Neural progenitor cell (in vitro differentiated cells): Measurements from ENCODE around the gene RPAP3. TPM values are rescaled to one million over a fixed set of nuclear protein-coding genes. Genes with fewer than 3 reads are reported as not detected.

Experiments
- DNase-seq: peaks from one replicate; pipeline ENCODE4 v3.0.0-alpha.2; 2016; ENCODE audit warnings: low spot score
- H2AFZ ChIP-seq: fragments of 200-600 bp; sonication (generic); replicated peaks from 2 replicates; pipeline ENCODE4 v1.6.1; 2016; ENCODE audit warnings: antibody characterized with exemption
- H3F3A ChIP-seq: fragments of 200-600 bp; sonication (generic); 2 replicates; pipeline ENCODE4 v1.6.1; 2016; ENCODE audit warnings: antibody characterized with exemption, low read depth
- H3K27ac ChIP-seq: fragments of 200-600 bp; sonication (generic); 2 replicates; pipeline ENCODE4 v1.5.1; 2016; ENCODE audit warnings: mild to moderate bottlenecking
- H3K27me3 ChIP-seq: fragments of 200-600 bp; sonication (generic); 2 replicates; pipeline ENCODE4 v1.6.1; 2016; ENCODE audit warnings: mild to moderate bottlenecking, moderate library complexity
- H3K36me3 ChIP-seq: fragments of 200-600 bp; sonication (generic); 2 replicates; pipeline ENCODE4 v1.5.1; 2016
- H3K4me1 ChIP-seq: fragments of 200-600 bp; sonication (generic); 2 replicates; pipeline ENCODE4 v1.6.1; 2016; ENCODE audit warnings: mixed run types
- H3K4me2 ChIP-seq: fragments of 200-600 bp; sonication (generic); 2 replicates; pipeline ENCODE4 v1.6.1; 2016
- H3K4me3 ChIP-seq: fragments of 200-600 bp; sonication (generic); 2 replicates; pipeline ENCODE4 v1.5.1; 2016
- H3K79me2 ChIP-seq: fragments of 200-600 bp; sonication (generic); 2 replicates; pipeline ENCODE4 v1.6.1; 2016; ENCODE audit warnings: low read depth
- H3K9ac ChIP-seq: fragments of 200-600 bp; sonication (generic); 2 replicates; pipeline ENCODE4 v1.6.1; 2016
- H3K9me3 ChIP-seq: fragments of 200-600 bp; sonication (generic); 2 replicates; pipeline ENCODE4 v1.5.1; 2016; ENCODE audit warnings: low read depth
- H4K20me1 ChIP-seq: fragments of 200-600 bp; sonication (generic); 2 replicates; pipeline ENCODE4 v1.6.1; 2016; ENCODE audit warnings: low read depth
- H3K27ac Mint-ChIP-seq: 3 replicates; pipeline ENCODE4 v1.8.0; 2021; ENCODE audit warnings: mixed read lengths
- H3K27me3 Mint-ChIP-seq: 2 replicates; pipeline ENCODE4 v1.8.0; 2022; ENCODE audit warnings: low read depth, mild to moderate bottlenecking, inconsistent platforms, moderate library complexity, mixed read lengths; ENCODE audit not compliant: insufficient read depth
- H3K36me3 Mint-ChIP-seq: 3 replicates; pipeline ENCODE4 v1.8.0; 2021; ENCODE audit warnings: mixed read lengths
- H3K4me1 Mint-ChIP-seq: 3 replicates; pipeline ENCODE4 v1.8.0; 2021; ENCODE audit warnings: mixed read lengths
- H3K4me3 Mint-ChIP-seq: 3 replicates; pipeline ENCODE4 v1.8.0; 2021; ENCODE audit warnings: mild to moderate bottlenecking, moderate library complexity, mixed read lengths
- H3K9me3 Mint-ChIP-seq: 3 replicates; pipeline ENCODE4 v1.8.0; 2020; ENCODE audit warnings: mixed read lengths
- EZH2 ChIP-seq: fragments of 200-600 bp; sonication (generic); IDR thresholded peaks from 2 replicates; pipeline ENCODE4 v1.6.1; 2017; ENCODE audit warnings: antibody characterized with exemption, mild to moderate bottlenecking, moderate library complexity
- EZH2phosphoT487 ChIP-seq: fragments of 200-600 bp; sonication (generic); IDR thresholded peaks from 2 replicates; pipeline ENCODE4 v1.6.1; 2017; ENCODE audit warnings: antibody characterized with exemption
- total RNA-seq: library from RNA; depleted of rRNA; stranded (reverse); fragments of >200 nt; gene quantifications from 2 replicates; pipeline ENCODE4 v1.2.3, GENCODE V29; 2015; ENCODE audit warnings: low replicate concordance
- TF ChIP-seq, protein P1 (sequence below): fragments of 200-600 bp; sonication (generic); IDR thresholded peaks from 2 replicates; pipeline ENCODE4 v1.5.1; 2017; ENCODE audit warnings: antibody characterized with exemption, mild to moderate bottlenecking

The RPAP3 gene
- total RNA-seq, 1 donor from 2014 or later = 61.9 TPM

DNA sequence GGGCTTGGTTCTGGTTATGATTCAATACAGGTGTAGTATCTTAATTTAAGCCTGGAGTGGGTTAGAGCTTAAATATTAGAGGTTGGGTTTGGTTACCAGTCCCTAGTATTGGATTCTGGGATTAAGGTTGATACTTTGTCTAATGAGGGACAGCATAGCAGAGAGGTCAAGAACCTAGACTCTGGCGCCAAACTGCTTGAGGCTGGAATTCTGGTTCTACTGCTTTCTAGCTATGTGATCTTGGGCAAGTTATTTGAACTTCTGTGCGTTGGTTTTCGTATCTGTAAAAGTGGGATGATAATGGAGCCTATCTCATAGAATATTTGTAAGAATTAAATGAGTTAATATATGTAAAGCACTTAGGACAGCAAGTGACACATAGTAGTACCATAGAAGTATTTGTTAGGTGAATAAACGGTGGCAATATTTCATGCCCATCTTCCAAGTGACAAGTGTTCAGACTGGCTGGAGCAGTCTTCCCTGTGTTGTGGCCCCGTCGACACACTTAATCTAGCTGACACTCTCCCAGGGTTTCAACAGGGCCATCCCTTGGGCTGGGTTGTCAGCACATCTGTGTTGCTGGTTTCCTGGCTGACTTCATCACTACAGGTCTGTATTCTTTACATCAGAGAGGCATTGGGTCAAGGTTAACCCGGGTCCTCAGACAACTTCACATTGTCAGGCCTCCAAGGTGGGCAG lies 16.5 kb upstream of the RPAP3 start:
- TF ChIP-seq EZH2phosphoT487 (no peak), EZH2 (no peak)
- TF ChIP-seq, protein P1, sequence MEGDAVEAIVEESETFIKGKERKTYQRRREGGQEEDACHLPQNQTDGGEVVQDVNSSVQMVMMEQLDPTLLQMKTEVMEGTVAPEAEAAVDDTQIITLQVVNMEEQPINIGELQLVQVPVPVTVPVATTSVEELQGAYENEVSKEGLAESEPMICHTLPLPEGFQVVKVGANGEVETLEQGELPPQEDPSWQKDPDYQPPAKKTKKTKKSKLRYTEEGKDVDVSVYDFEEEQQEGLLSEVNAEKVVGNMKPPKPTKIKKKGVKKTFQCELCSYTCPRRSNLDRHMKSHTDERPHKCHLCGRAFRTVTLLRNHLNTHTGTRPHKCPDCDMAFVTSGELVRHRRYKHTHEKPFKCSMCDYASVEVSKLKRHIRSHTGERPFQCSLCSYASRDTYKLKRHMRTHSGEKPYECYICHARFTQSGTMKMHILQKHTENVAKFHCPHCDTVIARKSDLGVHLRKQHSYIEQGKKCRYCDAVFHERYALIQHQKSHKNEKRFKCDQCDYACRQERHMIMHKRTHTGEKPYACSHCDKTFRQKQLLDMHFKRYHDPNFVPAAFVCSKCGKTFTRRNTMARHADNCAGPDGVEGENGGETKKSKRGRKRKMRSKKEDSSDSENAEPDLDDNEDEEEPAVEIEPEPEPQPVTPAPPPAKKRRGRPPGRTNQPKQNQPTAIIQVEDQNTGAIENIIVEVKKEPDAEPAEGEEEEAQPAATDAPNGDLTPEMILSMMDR = no peak
- H3K4me2 ChIP-seq = no peak overlapping the region
- no peaks in the 10 kb centered on the region for H3K9me3 ChIP-seq
- H3K27ac Mint-ChIP-seq = no peak overlapping the region
- no peaks in the 10 kb centered on the region for H3K36me3 ChIP-seq
- H3K4me3 ChIP-seq = no peak overlapping the region
- H4K20me1 ChIP-seq = no peaks in the 10 kb centered on the region
- H3K4me3 Mint-ChIP-seq = no peak overlapping the region
- no peaks in the 10 kb centered on the region for H3K27me3 ChIP-seq
- H3K79me2 ChIP-seq = no peaks in the 10 kb centered on the region
- peaks cover 14% of the 10 kb centered on the region for H3K4me1 Mint-ChIP-seq
- no peak for DNase-seq
- peaks cover 4% of the 10 kb centered on the region for H3K4me1 ChIP-seq
- H2AFZ ChIP-seq = no peak overlapping the region
- no peaks in the 10 kb centered on the region for H3K9me3 Mint-ChIP-seq
- H3K9ac ChIP-seq = no peak overlapping the region
- peaks cover 2% of the 10 kb centered on the region for H3K27me3 Mint-ChIP-seq
- peaks cover 5% of the 10 kb centered on the region for H3F3A ChIP-seq
- H3K36me3 Mint-ChIP-seq = no peaks in the 10 kb centered on the region
- H3K27ac ChIP-seq = no peak overlapping the region

DNA sequence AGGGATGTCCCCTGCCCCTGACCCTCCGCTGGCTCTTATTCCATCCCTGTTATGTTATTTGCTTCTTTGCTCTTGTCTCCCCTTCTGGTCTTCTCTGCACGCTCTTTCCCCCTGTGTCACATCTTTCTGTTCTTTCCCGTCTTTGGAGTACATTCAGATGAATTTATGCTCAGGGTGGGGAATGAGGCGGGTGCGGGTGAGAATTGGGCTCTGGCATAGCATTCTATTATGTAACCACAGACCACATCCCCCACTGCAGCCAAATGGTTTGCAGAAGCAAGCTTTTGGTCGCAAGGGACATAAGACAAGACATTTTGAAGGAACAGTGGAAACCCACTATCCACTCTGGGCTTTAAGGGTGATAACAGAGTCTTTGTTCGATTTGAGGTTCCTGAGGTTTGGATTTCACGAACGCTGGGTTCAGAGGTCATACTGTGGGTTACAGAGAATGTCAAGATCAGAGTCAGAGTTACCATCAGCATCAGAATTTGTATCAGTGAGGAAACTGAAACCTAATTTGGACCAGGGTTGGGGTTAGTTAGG lies 15.7 kb upstream of the RPAP3 start:
- H3K27me3 ChIP-seq = peaks cover 6% of the 10 kb centered on the region
- no peaks in the 10 kb centered on the region for H3K9me3 ChIP-seq
- no peaks in the 10 kb centered on the region for H3K79me2 ChIP-seq
- H3K4me1 Mint-ChIP-seq = peaks cover 17% of the 10 kb centered on the region
- no peak for DNase-seq
- H3K4me1 ChIP-seq = peaks cover 4% of the 10 kb centered on the region
- no peak for TF ChIP-seq EZH2
- peaks cover 5% of the 10 kb centered on the region for H3F3A ChIP-seq
- H3K27ac Mint-ChIP-seq = no peak overlapping the region
- no peak overlapping the region for H3K4me3 Mint-ChIP-seq
- peaks cover 2% of the 10 kb centered on the region for H3K27me3 Mint-ChIP-seq
- no peak overlapping the region for H3K4me2 ChIP-seq
- H3K36me3 ChIP-seq = no peaks in the 10 kb centered on the region
- no peak overlapping the region for H2AFZ ChIP-seq
- H3K9ac ChIP-seq = no peak overlapping the region
- H3K36me3 Mint-ChIP-seq = no peaks in the 10 kb centered on the region
- H4K20me1 ChIP-seq = no peaks in the 10 kb centered on the region
- no peak overlapping the region for H3K27ac ChIP-seq
- no peaks in the 10 kb centered on the region for H3K9me3 Mint-ChIP-seq
- no peak overlapping the region for H3K4me3 ChIP-seq

DNA sequence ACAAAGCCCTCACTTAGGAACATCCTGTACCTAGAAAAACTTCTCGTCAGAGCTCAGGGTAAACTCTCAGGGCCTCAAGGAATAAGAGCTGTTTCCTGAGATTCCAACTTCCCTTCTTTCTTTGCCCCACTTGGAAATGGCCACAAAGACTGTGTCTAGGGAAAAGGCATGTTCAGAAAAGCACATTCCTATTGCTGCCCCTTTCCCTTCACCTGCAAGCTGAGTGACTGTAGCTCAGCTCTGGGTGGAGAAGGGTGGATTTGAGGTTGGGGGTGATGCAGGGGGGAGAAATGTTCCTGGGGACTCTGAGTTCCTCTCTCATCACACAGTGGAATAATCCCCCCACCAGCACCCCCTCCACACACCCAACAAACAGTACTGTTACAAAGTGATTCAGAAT lies 12.7 kb upstream of the RPAP3 start:
- Histone ChIP-seq H3K4me3 (no peak overlapping the region), H3K4me1 (peaks cover 4% of the 10 kb centered on the region), H4K20me1 (no peaks in the 10 kb centered on the region), H3K27me3 (peaks cover 6% of the 10 kb centered on the region), H2AFZ (no peak overlapping the region), H3K36me3 (no peaks in the 10 kb centered on the region), H3K27ac (no peak overlapping the region), H3F3A (peaks cover 5% of the 10 kb centered on the region), H3K4me2 (no peak overlapping the region), H3K9ac (no peak overlapping the region), H3K9me3 (no peaks in the 10 kb centered on the region), H3K79me2 (no peaks in the 10 kb centered on the region)
- H3K4me3 Mint-ChIP-seq = no peak overlapping the region
- no peaks in the 10 kb centered on the region for H3K27me3 Mint-ChIP-seq
- no peak for DNase-seq
- TF ChIP-seq EZH2 (no peak), EZH2phosphoT487 (no peak)
- TF ChIP-seq, protein P1 = no peak
- H3K4me1 Mint-ChIP-seq = peaks cover 21% of the 10 kb centered on the region
- H3K36me3 Mint-ChIP-seq = no peaks in the 10 kb centered on the region
- no peaks in the 10 kb centered on the region for H3K9me3 Mint-ChIP-seq
- H3K27ac Mint-ChIP-seq = no peak overlapping the region
